HepG2 (cell line): ENCODE measurements around the gene KIF1C. TPM values are rescaled to one million over a fixed set of nuclear protein-coding genes. Genes with fewer than 3 reads are reported as not detected.

Source experiments
- ATAC-seq: fragments of 200-7000 bp; cut with Tn5 transposase; 3 replicates; pipeline ENCODE4 v1.9.1; 2020; ENCODE audit warnings: mild to moderate bottlenecking, moderate library complexity
- BruUV-seq: library from RNA; stranded (reverse); fragments of 400-500 nt; replicated peaks from 2 replicates; lab custom pipeline; 2021; lab: Mats Ljungman, UMichigan
- CTCF ChIA-PET: fragments of 300-600 bp; formaldehyde crosslinking; extraction: SDS; loops from one replicate; lab custom pipeline; 2021; ENCODE audit warnings: low total read pairs, inconsistent platforms, low intra/inter-chr PET ratio; lab: Yijun Ruan, JAX
- POLR2A ChIA-PET: fragments of 350-600 bp; sonication (Branson Sonifier 250); formaldehyde crosslinking; loops from one replicate; lab custom pipeline; 2020; ENCODE audit warnings: antibody characterized with exemption, inconsistent platforms; lab: Yijun Ruan, JAX
- DNase-seq: peaks from one replicate; pipeline ENCODE4 v3.0.0-alpha.2; 2015; ENCODE audit warnings: low spot score
- FAIRE-seq: peaks from 3 replicates; lab custom pipeline; 2011; peaks lifted over from hg19 to GRCh38; lab: Jason Lieb, UNC
- H2AFZ ChIP-seq: one replicate; pipeline ENCODE4 v1.6.1; 2011; ENCODE audit warnings: low read length, inconsistent platforms
- H3K27ac ChIP-seq: fragments of 300-600 bp; 3 replicates; pipeline ENCODE4 v1.8.0; 2011; ENCODE audit warnings: mixed run types, mild to moderate bottlenecking, mixed read lengths, low read length, inconsistent platforms; ENCODE audit not compliant: insufficient read depth; ENCODE audit errors: extremely low read length
- H3K27me3 ChIP-seq, 2 experiments: fragments of 200-600 bp in 1 of 2; 2 replicates in 1 of 2; 3 replicates in 1 of 2; pipeline versions ENCODE4 v1.6.0 to v1.8.0; 2011; ENCODE audit warnings: low read length in 2 of 2, mild to moderate bottlenecking in 2 of 2, moderate library complexity in 2 of 2, inconsistent platforms in 1 of 2; ENCODE audit not compliant: insufficient read depth in 2 of 2, control insufficient read depth in 1 of 2
- H3K36me3 ChIP-seq, 2 experiments: fragments of 200-600 bp in 1 of 2; replicated peaks in 1 of 2; 2 replicates in 1 of 2; 3 replicates in 1 of 2; pipeline versions ENCODE4 v1.5.1 to v1.8.0; 2011; ENCODE audit warnings: low read length in 2 of 2, inconsistent platforms in 1 of 2; ENCODE audit not compliant: insufficient read depth in 2 of 2, control insufficient read depth in 1 of 2
- H3K4me1 ChIP-seq: 2 replicates; pipeline ENCODE4 v1.5.1; 2012; ENCODE audit warnings: low read length, inconsistent platforms; ENCODE audit not compliant: insufficient read depth
- H3K4me2 ChIP-seq: 2 replicates; pipeline ENCODE4 v1.6.0; 2011; ENCODE audit warnings: low read depth, low read length, inconsistent platforms
- H3K4me3 ChIP-seq, 3 experiments: fragments of 200-600 bp in 1 of 3; sonication (generic), shearing (Covaris generic) in 1 of 3; replicated peaks in 1 of 3; 2 replicates each; pipeline ENCODE4 v1.5.1; 2011 to 2016; ENCODE audit warnings: low read length in 3 of 3, inconsistent platforms in 2 of 3, low read depth in 2 of 3, mild to moderate bottlenecking in 2 of 3, control low read depth in 1 of 3, mixed read lengths in 1 of 3; ENCODE audit not compliant: insufficient read depth in 1 of 3
- H3K79me2 ChIP-seq: one replicate; pipeline ENCODE4 v1.6.1; 2011; ENCODE audit warnings: low read length, inconsistent platforms; ENCODE audit not compliant: insufficient read depth
- H3K9ac ChIP-seq: 2 replicates; pipeline ENCODE4 v1.6.0; 2011; ENCODE audit warnings: mild to moderate bottlenecking, low read depth, low read length, inconsistent platforms; ENCODE audit not compliant: insufficient read depth
- H3K9me3 ChIP-seq: 2 replicates; pipeline ENCODE4 v1.5.1; 2012; ENCODE audit warnings: mild to moderate bottlenecking, low read length
- H4K20me1 ChIP-seq: 2 replicates; pipeline ENCODE4 v1.6.0; 2011; ENCODE audit warnings: inconsistent platforms, mild to moderate bottlenecking, low read length, moderate library complexity; ENCODE audit not compliant: insufficient read depth
- CEBPB ChIP-seq: IDR thresholded peaks from 2 replicates; pipeline ENCODE4 v1.6.1; 2011; ENCODE audit warnings: low read depth, low read length, improper control_type of control experiment, borderline replicate concordance
- JUN ChIP-seq: sonication (generic); formaldehyde crosslinking; IDR thresholded peaks from 2 replicates; pipeline ENCODE4 v1.4.0; 2020; ENCODE audit warnings: mild to moderate bottlenecking, missing genetic modification reagents
- RERE ChIP-seq: IDR thresholded peaks from 2 replicates; pipeline ENCODE4 v1.6.1; 2016; ENCODE audit warnings: low read depth, missing genetic modification reagents, missing compliant biosample characterization
- TEAD3 ChIP-seq: optimal IDR thresholded peaks from 2 replicates; pipeline ENCODE3; 2016; ENCODE audit warnings: borderline replicate concordance
- ZNF713 ChIP-seq: sonication (generic); formaldehyde crosslinking; IDR thresholded peaks from 2 replicates; pipeline ENCODE4 v1.4.0; 2020; ENCODE audit warnings: mild to moderate bottlenecking, missing genetic modification reagents
- WGBS: methylation state at CpG from one replicate; pipeline ENCODE4 v1.1.6; 2017; ENCODE audit warnings: low lambda C conversion rate; 5-methylcytosine and 5-hydroxymethylcytosine counted together
- in situ Hi-C: cut with HindIII; loops from 2 replicates; pipeline ENCODE4 v1.10.0; 2017; ENCODE audit warnings: low pct_unique_long_range_greater_than_20kb; ENCODE audit not compliant: extremely low pct_ligation_motif_present
- intact Hi-C: fragments of 100-400 bp; cut with micrococcal nuclease; formaldehyde crosslinking; loops from one replicate; pipeline ENCODE4 v1.10.0; 2022; ENCODE audit not compliant: unreplicated experiment
- polyA plus RNA-seq, 8 experiments: library from polyadenylated mRNA; depleted of rRNA in 3 of 8; stranded (reverse) in 7 of 8; unstranded in 1 of 8; fragments of >200 nt; fragmentation: Illumina TruSeq in 4 of 8; extraction: Trizol in 4 of 8; gene quantifications; 2 replicates each; pipeline versions ENCODE4 v1.2.1 to v1.2.3, GENCODE V29; 2011 to 2016; ENCODE audit warnings: low read depth in 4 of 8, missing spikeins in 1 of 8, mixed read lengths in 1 of 8; ENCODE audit not compliant: insufficient read depth in 1 of 8
- total RNA-seq, 5 experiments: library from RNA; depleted of rRNA; stranded (reverse); fragments of >200 nt; fragmentation: Illumina TruSeq; extraction: Trizol; gene quantifications; 2 replicates each; pipeline ENCODE4 v1.2.3, GENCODE V29; 2016; ENCODE audit warnings: low read depth in 1 of 5

Gene KIF1C
- total and polyA plus RNA-seq, 2 of the 13 experiments (the other 11 are each of a cell fraction or from before 2014, with no cell fraction given), result 70.0 to 104 TPM

- H3K9me3 ChIP-seq, result no peaks in the 10 kb centered on the region
- no peak overlapping the region for H3K4me3 ChIP-seq
- in situ Hi-C loops (no loop called here), intact Hi-C loops (loop anchor here (5.0 to 10.0 kb wide), 2 partner anchors 58 to 251 kb away; partner anchors contain the start of gene ARRB2)
- H3K4me1 ChIP-seq, result peaks cover 23% of the 10 kb centered on the region
- no peak overlapping the region for H2AFZ ChIP-seq
- H3K27me3 ChIP-seq, result no peaks in the 10 kb centered on the region; a peak in 1 of 5 replicates
- WGBS, result 98% methylated on average over 15 of the region's 15 CpGs
- H3K4me2 ChIP-seq, result no peak overlapping the region
- TF ChIP-seq ZNF713, result no peak
- no peak for TF ChIP-seq JUN
- TF ChIP-seq RERE (CRISPR knock-in tag), result no peak
- peak; percentile 18 for TF ChIP-seq TEAD3 (CRISPR knock-in tag)
- TF ChIP-seq CEBPB, result peak; percentile 35; the same call in 1 of the 2 replicates
- H3K79me2 ChIP-seq, result peaks cover 25% of the 10 kb centered on the region
- no peaks in the 10 kb centered on the region for H4K20me1 ChIP-seq
- no peak overlapping the region for H3K9ac ChIP-seq
- no TSS peak for BruUV-seq
- DNase-seq (no peak), ATAC-seq (no peak), FAIRE-seq (no peak)
- ChIA-PET CTCF (no interaction called here), POLR2A (interaction anchor here (6.6 to 10.5 kb wide), 3 partner anchors 16 to 57 kb away, joined by 103 to 273 read pairs (median 201); partner anchors contain the start of genes ENO3, PFN1, RNF167 and SLC25A11)
- H3K36me3 ChIP-seq, result peaks cover 0 to 11% of the 10 kb centered on the region in 2 experiments; a peak in 1 of 5 replicates
- no peak overlapping the region for H3K27ac ChIP-seq
Measured at GRCh38 chr17:4965311-4965986, 32.3 kb upstream of the KIF1C start.
